Urothelium cell line (cell line): ENCODE data around the gene CDKL5.

Source experiments
- DNase-seq: peaks from one replicate; pipeline ENCODE4 v3.0.0; 2011; ENCODE audit warnings: low spot score, mixed read lengths
- FAIRE-seq: peaks from 2 replicates; lab custom pipeline; 2011; peaks lifted over from hg19 to GRCh38; lab: Jason Lieb, UNC

Gene CDKL5

GRCh38 chrX:18455384-18455783 is 30.0 kb downstream of the CDKL5 start:
- no peak for DNase-seq
- FAIRE-seq = no peak

GRCh38 chrX:18457000-18457399 is 31.6 kb downstream of the CDKL5 start:
- DNase-seq (no peak), FAIRE-seq (no peak)

- FAIRE-seq (no peak), DNase-seq (no peak)
Observed at GRCh38 chrX:18461431-18461830, 36.0 kb downstream of the CDKL5 start.

GRCh38 chrX:18464499-18464898 is 39.1 kb downstream of the CDKL5 start:
- no peak for FAIRE-seq
- no peak for DNase-seq

DNA sequence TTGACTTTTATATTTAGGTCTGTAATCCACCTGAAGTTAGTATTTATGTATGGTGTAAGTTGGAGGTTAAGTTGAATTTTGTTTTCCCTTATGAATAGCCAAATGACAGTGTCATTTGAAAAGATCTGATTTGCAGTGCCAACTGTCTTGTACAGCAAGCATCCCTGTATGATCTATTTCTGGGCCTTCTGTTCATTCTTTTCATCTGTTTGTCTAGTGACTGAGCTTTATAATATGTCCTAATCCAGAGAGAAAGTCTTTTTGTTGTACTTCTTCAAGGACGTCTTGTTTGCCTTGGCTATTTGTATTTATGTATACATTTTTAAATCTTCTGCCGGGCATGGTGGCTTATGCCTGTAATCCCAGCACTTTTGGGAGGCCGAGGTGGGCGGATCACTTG is 39.6 kb downstream of the CDKL5 start:
- no peak for FAIRE-seq
- DNase-seq = no peak

- no peak for FAIRE-seq
- no peak for DNase-seq
Observed at GRCh38 chrX:18468599-18468998, 43.2 kb downstream of the CDKL5 start.

- DNase-seq (no peak), FAIRE-seq (no peak)
Observed at GRCh38 chrX:18471296-18471695, 45.9 kb downstream of the CDKL5 start.

- no peak for DNase-seq
- FAIRE-seq = no peak
Observed at GRCh38 chrX:18490806-18491555, 65.6 kb downstream of the CDKL5 start.

- FAIRE-seq = no peak
- DNase-seq = no peak
Observed at GRCh38 chrX:18491587-18492340, 66.4 kb downstream of the CDKL5 start.

GRCh38 chrX:18534949-18535348 is 109.5 kb downstream of the CDKL5 start:
- no peak for DNase-seq
- FAIRE-seq = no peak

DNA sequence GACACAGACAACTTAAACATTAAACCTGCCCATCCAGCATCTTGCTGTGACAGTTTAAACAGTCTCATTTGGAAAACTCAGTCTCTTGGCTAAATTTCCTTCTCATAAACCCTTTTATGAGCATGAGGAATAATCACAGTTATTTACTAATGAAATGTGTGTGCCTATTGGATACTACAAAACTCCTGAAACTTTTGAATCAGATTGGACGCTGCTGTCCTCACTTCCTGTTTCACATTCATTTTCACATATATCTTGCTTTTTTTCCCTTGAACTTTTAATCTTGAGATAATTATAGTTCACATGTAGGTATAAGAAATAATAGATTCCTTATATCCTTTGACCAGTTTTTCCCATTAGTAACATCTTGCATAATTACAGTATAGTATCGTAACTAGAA is 111.7 kb downstream of the CDKL5 start:
- DNase-seq (no peak), FAIRE-seq (no peak)

DNA sequence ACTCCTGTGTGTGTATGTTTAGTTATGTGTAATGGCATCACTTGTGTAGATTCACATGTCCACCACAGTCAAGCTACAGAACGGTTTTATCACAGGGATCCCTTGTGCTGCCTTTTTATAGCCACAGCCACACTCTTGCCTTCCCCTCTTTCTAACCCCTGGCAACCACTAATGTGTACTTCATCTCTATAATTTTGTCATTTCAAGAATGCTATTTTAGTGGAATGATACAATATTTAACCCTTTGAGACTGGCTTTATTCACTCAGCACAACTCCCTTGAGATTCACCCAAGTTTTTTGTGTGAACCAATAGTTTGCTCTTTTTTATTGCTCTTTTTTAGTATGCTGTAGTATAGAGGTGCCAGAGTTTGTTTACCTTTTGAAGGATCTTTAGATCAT is 112.1 kb downstream of the CDKL5 start:
- no peak for DNase-seq
- FAIRE-seq = no peak

DNA sequence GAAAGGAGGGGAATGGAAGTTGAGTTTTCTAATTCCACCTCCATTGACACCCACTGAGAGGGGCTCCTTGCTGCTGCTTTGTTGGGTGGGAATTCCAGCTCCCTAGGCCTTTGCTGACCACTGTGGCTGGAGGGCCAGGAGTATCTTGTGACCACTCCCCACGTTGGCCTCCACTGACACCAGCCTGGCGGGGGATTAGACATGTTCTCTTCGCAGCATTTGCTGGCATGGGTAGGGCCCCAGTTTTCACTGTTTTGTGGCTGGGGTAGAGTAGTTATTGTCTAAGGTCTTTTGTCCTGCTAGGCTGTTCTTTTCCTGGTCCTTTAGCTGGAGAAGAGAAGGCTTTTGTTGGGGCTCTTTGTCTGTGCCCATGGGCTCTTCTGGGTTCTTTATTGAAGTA is 116.7 kb downstream of the CDKL5 start:
- no peak for FAIRE-seq
- no peak for DNase-seq

DNA sequence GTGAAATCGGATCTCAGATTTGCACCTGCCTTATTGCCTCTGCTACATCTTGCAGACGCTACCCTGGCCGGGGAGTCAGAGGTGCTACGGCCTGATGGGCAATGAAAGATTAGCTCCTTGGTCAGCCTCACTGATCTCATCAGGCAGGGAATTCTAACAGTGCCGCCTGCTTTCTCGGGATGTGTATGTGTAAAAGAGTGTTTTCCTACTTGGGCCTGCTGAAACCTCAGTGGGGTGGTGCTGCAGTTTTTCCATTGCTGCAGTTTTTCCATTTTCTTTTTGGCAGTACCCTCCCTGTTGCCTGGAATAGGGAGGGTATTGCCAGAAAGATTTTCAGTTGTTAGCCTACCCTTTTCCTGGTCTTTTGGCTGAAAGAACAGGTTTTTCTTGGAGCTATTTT is 117.5 kb downstream of the CDKL5 start:
- FAIRE-seq (no peak), DNase-seq (no peak)

- DNase-seq (no peak), FAIRE-seq (no peak)
Observed at GRCh38 chrX:18543738-18544137, 118.3 kb downstream of the CDKL5 start.

- DNase-seq (no peak), FAIRE-seq (no peak)
Observed at GRCh38 chrX:18545771-18546170, 120.4 kb downstream of the CDKL5 start.

DNA sequence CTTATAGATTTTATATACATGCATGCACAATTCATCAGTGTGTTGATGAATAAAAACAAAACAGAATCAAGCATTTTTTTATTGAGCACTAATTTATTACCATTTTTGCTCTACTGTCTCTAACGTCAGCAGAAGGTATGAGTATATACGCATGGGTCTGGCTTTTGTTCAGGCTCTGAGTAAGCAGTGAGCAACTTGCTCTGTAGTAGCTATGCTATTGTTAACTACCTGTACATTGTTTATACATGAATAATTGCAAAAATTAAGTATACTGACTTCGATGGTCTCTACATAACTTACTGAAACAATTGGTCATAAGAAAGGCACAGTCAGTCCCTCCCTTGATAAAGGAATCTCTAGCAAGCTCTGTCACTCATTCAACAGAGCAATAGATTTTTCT is 123.6 kb downstream of the CDKL5 start:
- FAIRE-seq (no peak), DNase-seq (no peak)

DNA sequence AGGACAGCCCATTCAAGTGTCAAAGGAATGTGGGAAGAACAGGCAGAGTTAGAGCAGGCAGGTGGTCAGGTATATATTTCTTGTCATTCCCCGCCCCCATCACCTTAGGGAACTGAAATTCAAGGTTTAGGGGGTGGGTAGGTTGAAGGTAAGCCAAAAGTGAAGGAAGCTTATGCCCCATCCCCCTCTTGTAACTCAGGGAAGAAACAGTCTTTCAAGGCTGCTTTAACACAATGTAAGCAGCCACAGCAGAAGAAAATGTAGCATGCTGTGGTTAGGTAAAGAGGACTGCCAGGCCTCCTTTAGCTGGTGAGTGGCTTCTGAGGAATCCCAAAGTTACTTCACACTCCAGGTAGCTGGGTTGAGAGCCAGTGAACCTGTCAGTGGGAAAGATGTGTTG is 124.2 kb downstream of the CDKL5 start:
- no peak for FAIRE-seq
- DNase-seq = no peak

GRCh38 chrX:18557879-18558278 is 132.5 kb downstream of the CDKL5 start:
- FAIRE-seq (no peak), DNase-seq (no peak)

GRCh38 chrX:18558799-18559198 is 133.4 kb downstream of the CDKL5 start:
- FAIRE-seq (no peak), DNase-seq (no peak)

GRCh38 chrX:18561020-18561419 is 135.6 kb downstream of the CDKL5 start:
- DNase-seq (no peak), FAIRE-seq (no peak)

DNA sequence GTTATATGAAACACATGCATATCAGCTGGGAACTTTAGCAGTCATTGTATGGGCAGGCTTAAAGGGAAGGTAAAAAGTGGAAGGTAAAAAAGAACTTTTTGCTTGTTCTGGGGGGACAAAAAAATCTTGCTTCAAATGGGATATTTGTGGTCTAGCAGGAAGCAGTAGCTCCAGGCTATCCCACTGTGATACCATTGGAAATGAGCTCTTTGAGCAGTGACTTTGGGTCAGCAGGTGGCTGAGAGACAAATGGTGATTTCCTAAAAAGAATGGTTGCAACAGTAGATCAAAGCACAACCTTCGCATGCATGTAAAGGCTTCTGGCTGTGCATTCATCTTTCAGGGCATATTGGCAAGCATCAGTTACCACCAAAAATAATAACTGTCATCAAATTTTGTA is 140.3 kb downstream of the CDKL5 start:
- no peak for FAIRE-seq
- DNase-seq = no peak
